Duodenal mucosa (tissue), 2 donors: ENCODE results near the gene PYY.
"Not testable (repeated sequence)": the region's sequence is repeated elsewhere in the genome, so short reads cannot be mapped to it uniquely, and the experiment has no call there.

Source experiments
- H3K27ac ChIP-seq: one replicate; pipeline ENCODE4 v1.7.0; 2013; ENCODE audit warnings: low read depth, low read length
- H3K27me3 ChIP-seq, 2 donors: one replicate each; pipeline ENCODE4 v1.7.0; 2013; ENCODE audit warnings: low read length in 2 of 2, control low read depth in 1 of 2; ENCODE audit not compliant: insufficient read depth in 2 of 2, control insufficient read depth in 1 of 2
- H3K36me3 ChIP-seq, 2 donors: one replicate each; pipeline ENCODE4 v1.7.0; 2013; ENCODE audit warnings: low read length in 2 of 2, control low read depth in 1 of 2; ENCODE audit not compliant: insufficient read depth in 2 of 2, control insufficient read depth in 1 of 2
- H3K4me1 ChIP-seq, 2 donors: one replicate each; pipeline ENCODE4 v1.7.0; 2013; ENCODE audit warnings: low read length in 2 of 2, control low read depth in 1 of 2; ENCODE audit not compliant: insufficient read depth in 2 of 2, control insufficient read depth in 1 of 2
- H3K4me3 ChIP-seq, 2 donors: one replicate each; pipeline ENCODE4 v1.7.0; 2013; ENCODE audit warnings: low read length in 2 of 2, low read depth in 1 of 2
- H3K9ac ChIP-seq, 2 donors: one replicate each; pipeline ENCODE4 v1.7.0; 2013; ENCODE audit warnings: low read length in 2 of 2, low read depth in 1 of 2
- H3K9me3 ChIP-seq, 2 donors: one replicate each; pipeline ENCODE4 v1.7.0; 2013; ENCODE audit warnings: low read length in 2 of 2, control low read depth in 1 of 2; ENCODE audit not compliant: control insufficient read depth in 1 of 2

PYY gene

GRCh38 chr17:43979671-43980070 lies 25.9 kb upstream of the PYY start:
- peaks cover 27 to 40% of the 10 kb centered on the region in 2 donors for H3K27me3 ChIP-seq
- no peak overlapping the region for H3K9ac ChIP-seq
- no peaks in the 10 kb centered on the region for H3K9me3 ChIP-seq
- H3K36me3 ChIP-seq, result no peaks in the 10 kb centered on the region
- no peak overlapping the region for H3K27ac ChIP-seq
- peaks cover 6 to 12% of the 10 kb centered on the region in 2 donors for H3K4me1 ChIP-seq
- no peak overlapping the region for H3K4me3 ChIP-seq

- Histone ChIP-seq H3K9me3 (no peaks in the 10 kb centered on the region), H3K4me3 (no peak overlapping the region), H3K27me3 (peaks cover 31 to 36% of the 10 kb centered on the region in 2 donors), H3K27ac (no peak overlapping the region), H3K36me3 (no peaks in the 10 kb centered on the region), H3K4me1 (peaks cover 6% of the 10 kb centered on the region in 2 donors), H3K9ac (no peak overlapping the region)
These were observed 25.3 kb upstream of the PYY start for GRCh38 chr17:43979011-43979410.

- Histone ChIP-seq H3K4me1 (no peaks in the 10 kb centered on the region), H3K9ac (no peak overlapping the region), H3K9me3 (no peaks in the 10 kb centered on the region), H3K36me3 (no peaks in the 10 kb centered on the region), H3K27ac (no peak overlapping the region), H3K4me3 (no peak overlapping the region), H3K27me3 (peaks cover 26 to 30% of the 10 kb centered on the region in 2 donors)
These were observed 24.3 kb upstream of the PYY start for GRCh38 chr17:43978078-43978477.

DNA sequence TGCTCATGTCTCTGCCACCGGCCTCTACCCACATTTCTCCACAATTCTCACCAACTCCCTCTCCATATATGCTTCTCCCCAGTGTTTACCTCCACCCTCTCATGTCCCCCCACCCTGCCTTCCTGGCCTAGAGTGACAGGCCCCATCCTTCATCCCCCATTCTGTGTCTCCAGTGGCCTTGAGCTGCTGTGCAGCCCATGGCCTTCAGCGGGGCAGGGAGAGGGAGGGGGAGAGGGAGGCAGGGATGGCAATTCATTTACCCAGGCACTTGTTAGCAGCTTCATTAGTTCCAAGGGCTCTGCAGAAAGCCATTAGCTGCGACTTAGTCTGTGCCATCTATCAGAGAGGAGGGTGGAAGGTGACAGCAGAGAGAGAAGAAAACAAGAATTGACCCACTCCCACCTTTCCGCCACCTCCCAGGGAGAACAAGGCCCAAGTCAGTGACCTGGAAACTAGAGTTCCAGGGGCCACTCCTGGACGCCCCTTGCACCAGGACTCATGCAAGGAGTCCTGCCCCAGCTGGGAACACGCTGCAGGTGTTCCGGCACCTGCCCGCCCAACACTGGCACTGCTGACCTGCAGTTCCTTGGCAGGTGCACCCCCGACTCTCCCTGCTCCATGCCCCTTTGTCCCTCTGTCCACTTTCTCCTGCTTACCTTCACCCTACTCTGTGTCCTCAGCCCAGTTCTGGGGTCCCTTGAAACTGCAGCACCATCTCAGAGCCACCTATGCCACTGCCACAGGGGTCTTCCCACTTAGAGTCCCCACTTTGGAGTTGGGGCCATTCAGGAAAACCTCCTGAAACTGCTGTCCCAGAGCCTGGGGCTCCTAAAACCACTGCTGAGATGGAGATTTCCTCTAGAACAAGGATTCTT lies 23.5 kb upstream of the PYY start:
- no peak overlapping the region for H3K4me3 ChIP-seq
- H3K9me3 ChIP-seq, result no peaks in the 10 kb centered on the region
- H3K27ac ChIP-seq, result no peak overlapping the region
- no peak overlapping the region for H3K9ac ChIP-seq
- peaks cover 21 to 22% of the 10 kb centered on the region in 2 donors for H3K27me3 ChIP-seq
- H3K4me1 ChIP-seq, result no peaks in the 10 kb centered on the region
- no peaks in the 10 kb centered on the region for H3K36me3 ChIP-seq

GRCh38 chr17:43975898-43976297 lies 22.2 kb upstream of the PYY start:
- Histone ChIP-seq H3K36me3 (no peaks in the 10 kb centered on the region), H3K4me1 (no peaks in the 10 kb centered on the region), H3K27ac (no peak overlapping the region), H3K9ac (no peak overlapping the region), H3K27me3 (peaks cover 11 to 14% of the 10 kb centered on the region in 2 donors), H3K9me3 (no peaks in the 10 kb centered on the region), H3K4me3 (no peak overlapping the region)

DNA sequence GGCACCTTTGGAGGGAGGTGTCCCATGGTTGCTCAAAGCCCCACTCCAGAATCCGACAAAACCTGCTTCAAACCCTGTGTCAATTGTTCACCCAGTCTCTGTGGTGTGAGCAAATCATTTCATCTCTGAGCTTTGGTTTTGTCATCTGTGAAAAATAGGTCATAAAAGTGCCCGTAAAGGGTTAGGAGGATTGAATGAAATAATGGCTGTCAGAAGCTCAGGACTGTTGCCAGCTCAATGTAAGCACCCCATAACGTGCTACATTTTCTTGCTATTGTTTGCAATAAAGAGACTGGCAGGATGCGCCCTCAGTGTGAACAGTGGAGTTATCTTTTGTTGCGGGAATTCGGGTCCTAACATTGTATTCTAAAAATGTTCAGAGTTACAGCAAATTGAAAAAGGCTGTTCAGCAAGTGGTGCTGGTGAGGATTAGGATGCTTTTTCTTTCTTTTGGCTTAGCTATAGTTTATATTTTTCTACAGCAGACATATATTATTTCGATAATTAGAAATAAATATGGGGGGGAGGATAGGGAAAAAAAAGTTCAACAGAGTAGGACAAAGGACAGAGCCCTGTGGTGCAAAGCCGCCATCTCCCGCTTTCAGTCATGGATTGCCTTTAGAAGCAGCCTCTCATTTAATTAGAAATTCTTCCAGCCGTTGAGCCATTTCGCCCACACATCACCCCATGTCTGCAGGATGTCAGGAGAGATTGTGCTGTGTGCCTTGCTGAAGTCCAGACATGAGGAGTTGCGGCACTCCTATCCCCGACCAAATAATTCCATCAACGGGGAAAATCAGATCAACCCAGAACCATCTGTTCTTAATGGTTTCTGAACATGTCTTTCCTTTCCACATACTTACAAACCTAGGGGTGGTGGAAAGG lies 20.9 kb upstream of the PYY start:
- Histone ChIP-seq H3K9me3 (no peaks in the 10 kb centered on the region), H3K27me3 (peaks cover 11 to 14% of the 10 kb centered on the region in 2 donors), H3K36me3 (no peaks in the 10 kb centered on the region), H3K4me1 (no peaks in the 10 kb centered on the region), H3K27ac (no peak overlapping the region), H3K9ac (no peak overlapping the region), H3K4me3 (no peak overlapping the region)

DNA sequence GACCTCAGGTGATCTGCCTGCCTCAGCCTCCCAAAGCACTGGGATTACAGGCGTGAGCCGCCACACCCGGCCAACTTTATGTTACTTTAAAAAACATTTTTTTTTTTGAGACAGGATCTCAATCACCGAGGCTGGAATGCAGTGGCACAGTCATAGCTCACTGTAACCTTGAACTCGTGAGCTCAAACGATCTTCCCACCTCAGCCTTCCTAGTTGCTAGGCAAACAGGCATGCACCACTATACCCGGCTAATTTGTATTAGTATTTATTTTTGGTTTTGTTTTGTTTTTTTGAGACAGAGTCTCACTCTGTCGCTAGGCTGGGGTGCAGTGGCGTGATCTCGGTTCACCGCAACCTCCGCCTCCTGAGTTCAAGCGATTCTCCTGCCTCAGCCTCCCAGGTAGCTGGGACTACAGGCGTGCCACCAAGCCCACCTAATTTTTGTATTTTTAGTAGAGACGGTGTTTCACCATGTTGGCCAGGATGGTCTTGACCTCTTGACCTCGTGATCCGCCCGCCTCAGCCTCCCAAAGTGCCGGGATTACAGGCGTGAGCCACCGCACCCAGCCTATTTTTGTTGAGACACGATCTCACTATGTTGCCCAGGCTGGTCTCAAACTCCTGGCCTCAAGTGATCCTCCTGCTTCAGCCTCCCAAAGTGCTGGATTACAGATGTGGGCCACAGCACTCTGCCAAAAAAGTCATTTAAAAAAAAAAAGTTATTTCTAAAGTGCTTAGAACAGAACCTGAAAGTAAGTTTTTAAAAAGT lies 18.9 kb upstream of the PYY start:
- H3K27ac ChIP-seq, H3K36me3 ChIP-seq, H3K4me1 ChIP-seq, H3K9me3 ChIP-seq, H3K4me3 ChIP-seq, H3K9ac ChIP-seq: not testable (repeated sequence)
- H3K27me3 ChIP-seq, result peaks cover 7 to 11% of the 10 kb centered on the region in 2 donors

GRCh38 chr17:43971436-43971835 lies 17.7 kb upstream of the PYY start:
- H3K27ac ChIP-seq, H3K4me1 ChIP-seq, H3K4me3 ChIP-seq, H3K9me3 ChIP-seq, H3K36me3 ChIP-seq, H3K9ac ChIP-seq: not testable (repeated sequence)
- H3K27me3 ChIP-seq, result peaks cover 4 to 11% of the 10 kb centered on the region in 2 donors

- Histone ChIP-seq H3K4me1 (no peaks in the 10 kb centered on the region), H3K27me3 (peaks cover 4 to 11% of the 10 kb centered on the region in 2 donors), H3K9me3 (no peaks in the 10 kb centered on the region), H3K36me3 (no peaks in the 10 kb centered on the region), H3K27ac (no peak overlapping the region), H3K9ac (no peak overlapping the region), H3K4me3 (no peak overlapping the region)
These were observed 16.6 kb upstream of the PYY start for GRCh38 chr17:43970366-43970765.
